GM12878 (cell line): ENCODE data around the gene POU6F2. TPM values are rescaled to one million over a fixed set of nuclear protein-coding genes. Genes with fewer than 3 reads are reported as not detected.

Experiments
- ATAC-seq: fragments of 200-7000 bp; cut with Tn5 transposase; 3 replicates; pipeline ENCODE4 v1.9.1; 2020; ENCODE audit warnings: mild to moderate bottlenecking, moderate library complexity
- BruUV-seq: library from RNA; stranded (reverse); fragments of 400-500 nt; replicated peaks from 2 replicates; lab custom pipeline; 2021; lab: Mats Ljungman, UMichigan
- CTCF ChIA-PET: fragments of 300-600 bp; sonication (Branson Sonifier 250); formaldehyde crosslinking; extraction: SDS; loops from one replicate; lab custom pipeline; 2021; ENCODE audit warnings: inconsistent platforms; lab: Yijun Ruan, JAX
- POLR2A ChIA-PET: fragments of 350-600 bp; formaldehyde crosslinking; extraction: SDS; loops from one replicate; lab custom pipeline; 2021; ENCODE audit warnings: inconsistent platforms; lab: Charles Lee
- RAD21 ChIA-PET: fragments of 300-600 bp; sonication (Branson Sonifier 250); formaldehyde crosslinking; loops from one replicate; lab custom pipeline; 2023; ENCODE audit warnings: antibody characterized with exemption; ENCODE audit not compliant: unreplicated experiment; lab: Charles Lee
- SMC1A ChIA-PET: fragments of 300-600 bp; sonication (Branson Sonifier 250); formaldehyde crosslinking; loops from one replicate; lab custom pipeline; 2023; ENCODE audit not compliant: unreplicated experiment, uncharacterized antibody; lab: Charles Lee
- DNase-seq: peaks from one replicate; pipeline ENCODE4 v3.0.0-alpha.2; 2011; ENCODE audit warnings: low read depth, low spot score
- FAIRE-seq: peaks from 3 replicates; lab custom pipeline; 2011; peaks lifted over from hg19 to GRCh38; lab: Jason Lieb, UNC
- H2AFZ ChIP-seq: 2 replicates; pipeline ENCODE4 v1.6.0; 2011; ENCODE audit warnings: low read depth, low read length, control low read depth; ENCODE audit not compliant: control insufficient read depth
- H3K27ac ChIP-seq: 2 replicates; pipeline ENCODE4 v1.5.1; 2011; ENCODE audit warnings: control low read depth; ENCODE audit not compliant: control insufficient read depth, insufficient read depth
- H3K27me3 ChIP-seq, 2 experiments: replicated peaks in 1 of 2; 2 replicates each; pipeline versions ENCODE4 v1.6.0 to v1.6.1; 2011; ENCODE audit warnings: low read length in 1 of 2; ENCODE audit not compliant: control insufficient read depth in 2 of 2, insufficient read depth in 2 of 2
- H3K36me3 ChIP-seq, 2 experiments: 2 replicates each; pipeline ENCODE4 v1.5.1; 2011; ENCODE audit warnings: low read length in 1 of 2; ENCODE audit not compliant: control insufficient read depth in 2 of 2, insufficient read depth in 2 of 2
- H3K4me1 ChIP-seq: 2 replicates; pipeline ENCODE4 v1.6.1; 2011; ENCODE audit warnings: mild to moderate bottlenecking, low read length, moderate library complexity, mixed read lengths; ENCODE audit not compliant: control insufficient read depth, insufficient read depth
- H3K4me2 ChIP-seq: 2 replicates; pipeline ENCODE4 v1.6.0; 2011; ENCODE audit warnings: control low read depth; ENCODE audit not compliant: control insufficient read depth, insufficient read depth
- H3K4me3 ChIP-seq: fragments of 200-600 bp; sonication (generic); 2 replicates; pipeline ENCODE4 v1.5.1; 2016
- H3K79me2 ChIP-seq: 2 replicates; pipeline ENCODE4 v1.6.0; 2011; ENCODE audit warnings: low read length; ENCODE audit not compliant: control insufficient read depth, insufficient read depth
- H3K9ac ChIP-seq: 2 replicates; pipeline ENCODE4 v1.8.0; 2011; ENCODE audit warnings: low read length, control low read depth, mixed read lengths; ENCODE audit not compliant: control insufficient read depth, insufficient read depth
- H3K9me3 ChIP-seq: replicated peaks from 3 replicates; pipeline ENCODE4 v1.5.1; 2011; ENCODE audit warnings: mild to moderate bottlenecking, low read length; ENCODE audit not compliant: control insufficient read depth, insufficient read depth
- H4K20me1 ChIP-seq: 2 replicates; pipeline ENCODE4 v1.6.0; 2011; ENCODE audit not compliant: control insufficient read depth, insufficient read depth
- BCL11A ChIP-seq: IDR thresholded peaks from 2 replicates; pipeline ENCODE4 v1.6.1; 2011; ENCODE audit warnings: low read depth, low read length
- PAX8 ChIP-seq: fragments of 450-650 bp; IDR thresholded peaks from 2 replicates; pipeline ENCODE4 v1.6.1; 2017; ENCODE audit warnings: mild to moderate bottlenecking, moderate library complexity
- SMC3 ChIP-seq: IDR thresholded peaks from 2 replicates; pipeline ENCODE4 v1.6.1; 2011; ENCODE audit warnings: low read length, improper control_type of control experiment, borderline replicate concordance
- TCF12 ChIP-seq: IDR thresholded peaks from 2 replicates; pipeline ENCODE4 v1.6.1; 2011; ENCODE audit warnings: low read depth, mild to moderate bottlenecking, low read length
- WGBS: methylation state at CpG from one replicate; pipeline ENCODE4 v1.1.6; 2016; ENCODE audit warnings: low lambda C conversion rate; ENCODE audit not compliant: insufficient replicate concordance, insufficient coverage; ENCODE audit errors: missing lambda C conversion rate; 5-methylcytosine and 5-hydroxymethylcytosine counted together
- in situ Hi-C: fragments of 300-500 bp; cut with MboI; formaldehyde crosslinking; loops from 9 replicates; pipeline ENCODE4 v1.14.3; 2018; ENCODE audit warnings: mixed read lengths
- intact Hi-C: fragments of 100-400 bp; cut with micrococcal nuclease; formaldehyde crosslinking; loops from one replicate; pipeline ENCODE4 v1.14.2; 2022; ENCODE audit not compliant: unreplicated experiment
- polyA plus RNA-seq, 11 experiments: library from polyadenylated mRNA; depleted of rRNA in 4 of 11; unstranded in 6 of 11; stranded (reverse) in 5 of 11; fragments of >200 nt; fragmentation: Nextera tagmentation in 4 of 11; fragmentation: Illumina TruSeq in 1 of 11; extraction: Ambion mirVana in 4 of 11; extraction: Trizol in 1 of 11; gene quantifications; 1 replicate in 1 of 11; 2 replicates in 10 of 11; pipeline versions ENCODE4 v1.2.1 to v1.2.3, GENCODE V29; 2011 to 2016; ENCODE audit warnings: inconsistent platforms in 2 of 11, missing spikeins in 2 of 11, low read depth in 1 of 11
- total RNA-seq, 4 experiments: library from RNA; depleted of rRNA in 3 of 4; stranded (reverse); fragments of >200 nt in 3 of 4; fragmentation: Illumina TruSeq in 1 of 4; extraction: Trizol in 1 of 4; gene quantifications; 2 replicates each; pipeline versions ENCODE4 v1.2.1 to v1.2.3, GENCODE V29; 2013 to 2021
- TF ChIP-seq, protein P1 (sequence below): fragments of 450-650 bp; IDR thresholded peaks from 2 replicates; pipeline ENCODE4 v1.6.1; 2017; ENCODE audit warnings: mild to moderate bottlenecking, moderate library complexity

Gene POU6F2
- total and polyA plus RNA-seq, 10 of the 15 experiments (the other 5 are each of a cell fraction or from before 2014, with no cell fraction given) = 0.10 TPM; not detected in 9

GRCh38 chr7:39005036-39005435, 27.3 kb downstream of the POU6F2 start:
- FAIRE-seq (no peak), ATAC-seq (no peak), DNase-seq (no peak)
- ChIA-PET SMC1A (no interaction called here), POLR2A (no interaction called here), RAD21 (no interaction called here), CTCF (no interaction called here)
- Histone ChIP-seq H3K4me3 (no peak overlapping the region), H3K27ac (no peak overlapping the region), H3K79me2 (no peaks in the 10 kb centered on the region), H4K20me1 (no peaks in the 10 kb centered on the region), H3K36me3 (no peaks in the 10 kb centered on the region), H3K4me2 (no peak overlapping the region), H3K4me1 (no peaks in the 10 kb centered on the region), H3K9ac (no peak overlapping the region), H3K9me3 (no peaks in the 10 kb centered on the region), H3K27me3 (no peaks in the 10 kb centered on the region), H2AFZ (no peak overlapping the region)
- BruUV-seq = no TSS peak
- 35% methylated on average over 8 of the region's 8 CpGs for WGBS
- in situ Hi-C loops (no loop called here), intact Hi-C loops (no loop called here)
- TF ChIP-seq SMC3 = no peak
- no peak for TF ChIP-seq TCF12
- no peak for TF ChIP-seq BCL11A
- TF ChIP-seq, protein P1, sequence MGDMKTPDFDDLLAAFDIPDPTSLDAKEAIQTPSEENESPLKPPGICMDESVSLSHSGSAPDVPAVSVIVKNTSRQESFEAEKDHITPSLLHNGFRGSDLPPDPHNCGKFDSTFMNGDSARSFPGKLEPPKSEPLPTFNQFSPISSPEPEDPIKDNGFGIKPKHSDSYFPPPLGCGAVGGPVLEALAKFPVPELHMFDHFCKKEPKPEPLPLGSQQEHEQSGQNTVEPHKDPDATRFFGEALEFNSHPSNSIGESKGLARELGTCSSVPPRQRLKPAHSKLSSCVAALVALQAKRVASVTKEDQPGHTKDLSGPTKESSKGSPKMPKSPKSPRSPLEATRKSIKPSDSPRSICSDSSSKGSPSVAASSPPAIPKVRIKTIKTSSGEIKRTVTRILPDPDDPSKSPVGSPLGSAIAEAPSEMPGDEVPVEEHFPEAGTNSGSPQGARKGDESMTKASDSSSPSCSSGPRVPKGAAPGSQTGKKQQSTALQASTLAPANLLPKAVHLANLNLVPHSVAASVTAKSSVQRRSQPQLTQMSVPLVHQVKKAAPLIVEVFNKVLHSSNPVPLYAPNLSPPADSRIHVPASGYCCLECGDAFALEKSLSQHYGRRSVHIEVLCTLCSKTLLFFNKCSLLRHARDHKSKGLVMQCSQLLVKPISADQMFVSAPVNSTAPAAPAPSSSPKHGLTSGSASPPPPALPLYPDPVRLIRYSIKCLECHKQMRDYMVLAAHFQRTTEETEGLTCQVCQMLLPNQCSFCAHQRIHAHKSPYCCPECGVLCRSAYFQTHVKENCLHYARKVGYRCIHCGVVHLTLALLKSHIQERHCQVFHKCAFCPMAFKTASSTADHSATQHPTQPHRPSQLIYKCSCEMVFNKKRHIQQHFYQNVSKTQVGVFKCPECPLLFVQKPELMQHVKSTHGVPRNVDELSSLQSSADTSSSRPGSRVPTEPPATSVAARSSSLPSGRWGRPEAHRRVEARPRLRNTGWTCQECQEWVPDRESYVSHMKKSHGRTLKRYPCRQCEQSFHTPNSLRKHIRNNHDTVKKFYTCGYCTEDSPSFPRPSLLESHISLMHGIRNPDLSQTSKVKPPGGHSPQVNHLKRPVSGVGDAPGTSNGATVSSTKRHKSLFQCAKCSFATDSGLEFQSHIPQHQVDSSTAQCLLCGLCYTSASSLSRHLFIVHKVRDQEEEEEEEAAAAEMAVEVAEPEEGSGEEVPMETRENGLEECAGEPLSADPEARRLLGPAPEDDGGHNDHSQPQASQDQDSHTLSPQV = no peak
- TF ChIP-seq PAX8 = no peak
